Measurements from ENCODE around the gene TCN2. TPM values are rescaled to one million over a fixed set of nuclear protein-coding genes. Genes with fewer than 3 reads are reported as not detected.

The TCN2 gene
- total and polyA plus RNA-seq, 5 experiments from 2014 or later, result 0.20 to 0.62 TPM; not detected in 3

Other genes starting within 250 kb of the TCN2 start
- 1 to 10 TPM; 5.6 to 6.2 TPM for gene RNF215, start 219.8 kb upstream of the TCN2 start, total RNA-seq
- gene RNF215, start 219.8 kb upstream of the TCN2 start, polyA plus RNA-seq, result under 1 TPM; 0.14 to 0.44 (median 0.39) TPM
- 10 to 100 TPM; 17.8 to 19.9 TPM for gene SEC14L2, start 210.2 kb upstream of the TCN2 start, total RNA-seq
- 10 to 100 TPM; 16.8 to 25.9 (median 22.5) TPM for gene SEC14L2, start 210.2 kb upstream of the TCN2 start, polyA plus RNA-seq
- 10 to 100 TPM; 15.8 to 18.0 TPM for gene MTFP1, start 181.4 kb upstream of the TCN2 start, total RNA-seq
- gene MTFP1, start 181.4 kb upstream of the TCN2 start, polyA plus RNA-seq, result 10 to 100 TPM; 42.3 to 53.5 (median 50.0) TPM
- gene SEC14L3, start 135.2 kb upstream of the TCN2 start, total RNA-seq, result not detected
- gene SEC14L3, start 135.2 kb upstream of the TCN2 start, polyA plus RNA-seq, result not detected
- gene SEC14L4, start 101.5 kb upstream of the TCN2 start, total RNA-seq, result not detected
- not detected for gene SEC14L4, start 101.5 kb upstream of the TCN2 start, polyA plus RNA-seq
- not detected for gene SEC14L6, start 60.4 kb upstream of the TCN2 start, total RNA-seq
- gene SEC14L6, start 60.4 kb upstream of the TCN2 start, polyA plus RNA-seq, result not detected
- gene GAL3ST1, start 32.5 kb upstream of the TCN2 start, total RNA-seq, result 1 to 10 TPM; 1.6 to 2.7 TPM
- 1 to 10 TPM in 1 of 3 donors, not detected in 2; 1.1 TPM for gene GAL3ST1, start 32.5 kb upstream of the TCN2 start, polyA plus RNA-seq
- 10 to 100 TPM; 60.4 to 70.2 TPM for gene PES1, start 15.3 kb upstream of the TCN2 start, total RNA-seq
- gene PES1, start 15.3 kb upstream of the TCN2 start, polyA plus RNA-seq, result 10 to 100 TPM; 34.0 to 57.8 (median 34.3) TPM
- gene SLC35E4, start 28.6 kb downstream of the TCN2 start, total RNA-seq, result 1 to 10 TPM; 1.5 to 1.6 TPM
- under 1 TPM; 0.64 to 0.94 (median 0.94) TPM for gene SLC35E4, start 28.6 kb downstream of the TCN2 start, polyA plus RNA-seq
- 10 to 100 TPM; 14.8 to 18.6 TPM for gene DUSP18, start 60.7 kb downstream of the TCN2 start, total RNA-seq
- gene DUSP18, start 60.7 kb downstream of the TCN2 start, polyA plus RNA-seq, result 1 to 10 TPM; 5.1 to 7.8 (median 6.6) TPM
- 1 to 10 TPM; 1.3 to 1.8 TPM for gene OSBP2, start 87.7 kb downstream of the TCN2 start, total RNA-seq
- under 1 TPM; 0.60 to 0.75 (median 0.70) TPM for gene OSBP2, start 87.7 kb downstream of the TCN2 start, polyA plus RNA-seq

Data from naive thymus-derived CD8-positive, alpha-beta T cell (primary cell).